SHP77 (cell line): ENCODE data around the gene MCF2L.

Experiments used
- DNase-seq, 2 experiments: peaks; one replicate each; lab custom pipeline; 2025; lab: John Stamatoyannopoulos, UW

Gene MCF2L

GRCh38 chr13:113031465-113031864 is 62.5 kb downstream of the MCF2L start:
- DNase-seq, result no peak

- DNase-seq, result no peak
Measured at GRCh38 chr13:113032291-113032690, 63.3 kb downstream of the MCF2L start.

- no peak for DNase-seq
Measured at GRCh38 chr13:113033054-113033850, 64.2 kb downstream of the MCF2L start.

GRCh38 chr13:113034451-113035212 is 65.6 kb downstream of the MCF2L start:
- DNase-seq, result peak; percentile 31 to 35

- DNase-seq, result no peak
Measured at GRCh38 chr13:113035213-113035800, 66.3 kb downstream of the MCF2L start.

GRCh38 chr13:113036401-113036800 is 67.4 kb downstream of the MCF2L start:
- DNase-seq, result no peak

- no peak for DNase-seq
Measured at GRCh38 chr13:113040031-113040430, 71.0 kb downstream of the MCF2L start.

GRCh38 chr13:113040597-113041292 is 71.7 kb downstream of the MCF2L start:
- DNase-seq, result no peak

- DNase-seq, result no peak
Measured at GRCh38 chr13:113041293-113041690, 72.3 kb downstream of the MCF2L start.

- no peak for DNase-seq
Measured at GRCh38 chr13:113041896-113042295, 72.9 kb downstream of the MCF2L start.

- DNase-seq, result no peak
Measured at GRCh38 chr13:113042456-113042855, 73.4 kb downstream of the MCF2L start.

- no peak for DNase-seq
Measured at GRCh38 chr13:113043001-113043630, 74.1 kb downstream of the MCF2L start.

- no peak for DNase-seq
Measured at GRCh38 chr13:113043931-113044330, 74.9 kb downstream of the MCF2L start.

- DNase-seq, result no peak
Measured at GRCh38 chr13:113044391-113045114, 75.5 kb downstream of the MCF2L start.

- no peak for DNase-seq
Measured at GRCh38 chr13:113045251-113046127, 76.5 kb downstream of the MCF2L start.

GRCh38 chr13:113046128-113046882 is 77.3 kb downstream of the MCF2L start:
- no peak for DNase-seq

- no peak for DNase-seq
Measured at GRCh38 chr13:113046883-113047244, 77.8 kb downstream of the MCF2L start.

GRCh38 chr13:113047587-113047986 is 78.6 kb downstream of the MCF2L start:
- no peak for DNase-seq

- no peak for DNase-seq
Measured at GRCh38 chr13:113048766-113049165, 79.8 kb downstream of the MCF2L start.
